ENCODE measurements around the gene SLC10A1.

DNA sequence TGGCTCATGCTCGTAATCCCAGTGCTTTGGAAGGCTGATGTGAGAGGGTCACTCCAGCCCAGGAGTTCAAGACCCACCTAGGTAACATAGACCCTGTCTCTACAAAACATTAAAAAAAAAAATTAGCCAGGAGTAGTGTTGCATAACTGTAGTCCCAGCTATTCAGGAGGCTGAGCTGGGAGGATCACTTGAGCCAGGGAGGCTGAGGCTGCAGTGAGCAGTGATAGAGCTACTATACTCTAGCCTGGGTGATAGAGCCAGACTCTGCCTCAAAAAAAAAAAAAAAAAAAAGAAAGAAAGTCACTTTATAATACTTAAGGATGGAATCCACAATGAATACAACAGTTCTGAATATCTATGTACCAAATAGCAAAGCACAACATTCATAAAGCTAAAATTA lies 10.2 kb upstream of the SLC10A1 start:
- TF ChIP-seq, protein P1, sequence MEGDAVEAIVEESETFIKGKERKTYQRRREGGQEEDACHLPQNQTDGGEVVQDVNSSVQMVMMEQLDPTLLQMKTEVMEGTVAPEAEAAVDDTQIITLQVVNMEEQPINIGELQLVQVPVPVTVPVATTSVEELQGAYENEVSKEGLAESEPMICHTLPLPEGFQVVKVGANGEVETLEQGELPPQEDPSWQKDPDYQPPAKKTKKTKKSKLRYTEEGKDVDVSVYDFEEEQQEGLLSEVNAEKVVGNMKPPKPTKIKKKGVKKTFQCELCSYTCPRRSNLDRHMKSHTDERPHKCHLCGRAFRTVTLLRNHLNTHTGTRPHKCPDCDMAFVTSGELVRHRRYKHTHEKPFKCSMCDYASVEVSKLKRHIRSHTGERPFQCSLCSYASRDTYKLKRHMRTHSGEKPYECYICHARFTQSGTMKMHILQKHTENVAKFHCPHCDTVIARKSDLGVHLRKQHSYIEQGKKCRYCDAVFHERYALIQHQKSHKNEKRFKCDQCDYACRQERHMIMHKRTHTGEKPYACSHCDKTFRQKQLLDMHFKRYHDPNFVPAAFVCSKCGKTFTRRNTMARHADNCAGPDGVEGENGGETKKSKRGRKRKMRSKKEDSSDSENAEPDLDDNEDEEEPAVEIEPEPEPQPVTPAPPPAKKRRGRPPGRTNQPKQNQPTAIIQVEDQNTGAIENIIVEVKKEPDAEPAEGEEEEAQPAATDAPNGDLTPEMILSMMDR (conservative IDR thresholded peaks at IDR 0.05; ENCODE audit: low read depth in 2 of 2), result no peak
- TF ChIP-seq EZH2phosphoT487 (IDR thresholded peaks at IDR 0.05; ENCODE audit: unreplicated experiment), result no peak
- TF ChIP-seq EZH2 (IDR thresholded peaks at IDR 0.05; ENCODE audit: low read depth, unreplicated experiment), result no peak
- TF ChIP-seq CREB1 (CRISPR knock-in tag; IDR thresholded peaks at IDR 0.05; ENCODE audit: low read depth), result no peak
- no peak for TF ChIP-seq ZNF114 (CRISPR knock-in tag; IDR thresholded peaks at IDR 0.05)
- TF ChIP-seq POLR2AphosphoS5 (IDR thresholded peaks at IDR 0.05; ENCODE audit: low read depth), result no peak

All from GM23338 (cell line).